ENCODE results near the gene ARAP1.
A peak's percentile ranks its signal among the peaks of the same experiment; 100 is the strongest.

The ARAP1 gene

DNA sequence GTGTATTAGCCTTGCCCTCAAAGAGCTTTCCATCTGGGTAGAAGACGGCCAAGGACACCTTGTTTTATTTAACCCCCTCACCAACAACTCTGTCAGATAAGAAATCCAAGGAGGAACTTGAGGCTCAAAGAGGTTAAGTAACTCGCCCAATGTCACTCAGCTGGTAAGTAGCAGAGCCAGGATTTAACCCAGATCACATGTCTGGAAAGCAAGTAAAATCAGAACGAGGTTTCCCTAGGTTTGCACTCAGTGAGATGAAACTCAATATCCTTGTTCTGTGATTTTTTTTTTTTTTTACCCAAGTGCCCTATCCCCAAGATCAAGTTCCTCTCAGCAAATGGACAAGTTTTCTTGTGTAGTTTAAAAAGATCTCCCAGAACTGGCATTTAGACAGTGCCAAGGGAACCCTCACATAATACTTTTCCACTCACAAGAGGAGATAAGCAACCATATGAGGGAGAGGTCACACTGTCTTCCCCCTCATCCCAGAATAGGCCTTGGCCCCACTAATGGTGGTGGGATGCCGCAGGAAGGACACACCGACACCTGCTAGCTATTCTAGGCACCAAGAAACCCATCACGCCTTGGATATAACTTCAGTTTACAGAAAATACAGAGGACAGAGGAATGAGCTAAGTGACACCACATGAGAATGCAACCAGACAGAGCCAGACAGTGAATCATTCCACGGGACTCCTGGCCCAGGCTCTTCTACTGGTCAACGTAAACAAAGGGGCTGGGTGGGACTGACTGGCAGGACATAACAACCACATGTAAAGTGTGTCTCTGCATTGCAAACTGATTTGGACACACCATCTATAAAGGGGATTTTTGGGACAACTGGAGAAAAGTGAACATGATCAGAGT, 8.6 kb upstream of the ARAP1 start:
- no peak for DNase-seq

DNA sequence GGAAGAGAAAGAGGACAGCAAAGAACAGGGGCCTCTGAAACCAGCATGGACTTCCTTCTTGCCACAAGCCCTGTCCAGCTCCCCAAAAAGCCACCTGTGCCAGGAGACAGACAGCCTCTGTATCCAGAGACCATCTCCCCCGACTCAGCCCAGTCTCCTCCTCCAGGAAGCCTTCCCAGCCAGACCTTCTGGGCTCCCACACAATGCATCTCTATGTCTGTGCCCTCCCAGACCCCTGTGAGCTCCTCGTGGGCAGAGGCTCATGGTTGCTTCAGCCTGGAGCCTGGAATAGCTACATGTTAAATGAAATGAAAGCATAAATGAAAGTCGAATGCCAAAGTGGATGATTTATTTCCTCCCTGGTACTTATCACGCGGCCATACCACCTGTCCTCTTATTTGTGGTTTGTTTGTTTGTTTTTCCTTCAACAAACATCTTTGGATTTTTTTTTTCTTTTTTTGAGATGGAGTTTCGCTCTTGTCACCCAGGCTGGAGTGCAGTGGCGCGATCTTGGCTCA, 7.3 kb upstream of the ARAP1 start:
- no peak for DNase-seq

DNA sequence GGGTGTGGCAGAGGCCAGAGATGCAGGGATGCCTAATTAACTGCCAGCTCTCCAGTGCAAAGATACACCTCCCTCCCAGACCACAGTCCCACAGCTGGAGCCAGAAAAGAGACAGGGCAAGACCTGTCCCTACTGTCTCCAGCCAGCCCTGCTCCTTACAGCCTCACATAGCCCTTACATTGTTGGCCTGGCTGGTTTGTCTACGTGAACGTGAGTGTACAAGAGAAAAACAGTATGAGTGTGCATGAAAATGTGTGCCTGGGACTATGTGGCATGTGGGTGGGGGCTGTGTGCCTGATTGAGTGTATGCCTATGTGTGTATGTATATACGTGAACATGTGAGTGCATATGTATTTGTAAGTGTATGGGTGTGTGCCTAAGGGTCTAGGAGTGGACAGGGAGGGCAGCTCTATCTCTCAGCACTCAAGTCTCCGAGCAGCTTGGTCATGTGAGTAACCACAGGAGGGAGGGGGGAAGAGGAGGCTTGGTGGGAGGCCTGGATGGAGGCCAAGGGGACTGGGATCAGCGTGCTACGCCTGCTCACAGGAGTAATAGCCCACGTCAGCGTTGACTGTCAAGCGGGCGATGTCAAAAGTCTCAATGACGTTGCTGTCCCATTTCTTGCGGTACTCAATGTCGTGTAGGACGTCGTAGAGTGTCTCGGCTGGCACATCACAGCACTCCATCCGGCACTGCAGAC, 6.6 kb upstream of the ARAP1 start:
- DNase-seq = no peak

DNA sequence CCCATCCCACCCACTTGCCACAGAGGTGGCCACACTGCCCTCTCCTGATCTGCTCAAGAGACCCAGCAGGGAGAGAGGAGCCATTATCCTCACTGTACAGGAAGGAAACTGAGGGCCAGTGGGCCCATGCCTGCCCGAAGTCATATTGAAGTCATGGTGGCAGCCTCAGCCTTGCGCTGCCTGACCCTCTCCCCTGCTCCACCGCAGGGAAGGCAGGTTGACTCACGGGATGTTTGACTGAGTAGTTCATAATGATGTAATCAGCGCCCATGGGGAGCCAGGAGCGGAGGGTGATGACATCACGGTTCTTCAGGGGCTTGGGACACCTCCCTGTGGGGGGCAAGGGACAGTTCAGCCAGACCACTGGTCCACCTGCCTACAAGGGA, 6.1 kb upstream of the ARAP1 start:
- no peak for DNase-seq

DNA sequence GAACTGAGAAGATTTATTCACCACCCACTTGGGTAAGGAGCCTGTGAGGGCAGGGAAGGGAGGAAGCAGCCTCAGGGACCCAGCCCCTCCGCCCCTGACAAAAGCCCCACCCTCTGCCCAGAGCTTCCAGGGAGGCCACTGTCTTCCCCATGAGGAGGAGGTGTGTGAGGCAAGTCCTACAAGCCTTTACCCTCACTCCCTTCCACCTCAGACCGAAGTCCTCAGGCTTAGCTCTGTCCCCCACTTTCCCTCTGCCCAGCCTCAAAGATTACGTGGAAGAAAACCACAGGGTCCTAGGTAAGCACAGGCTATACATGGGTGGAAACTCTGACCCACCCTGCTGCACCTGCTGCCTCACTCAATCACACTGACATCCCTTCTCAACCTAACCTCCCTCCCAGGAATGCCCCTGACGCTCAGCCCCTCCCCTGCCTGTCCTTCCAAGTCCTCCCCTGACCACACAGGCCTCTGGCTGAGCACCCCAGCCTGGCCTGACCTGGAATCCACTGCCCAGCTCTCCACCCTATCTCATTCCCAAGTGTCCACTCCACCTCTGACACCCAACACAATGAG, 3.6 kb upstream of the ARAP1 start:
- DNase-seq = no peak

DNA sequence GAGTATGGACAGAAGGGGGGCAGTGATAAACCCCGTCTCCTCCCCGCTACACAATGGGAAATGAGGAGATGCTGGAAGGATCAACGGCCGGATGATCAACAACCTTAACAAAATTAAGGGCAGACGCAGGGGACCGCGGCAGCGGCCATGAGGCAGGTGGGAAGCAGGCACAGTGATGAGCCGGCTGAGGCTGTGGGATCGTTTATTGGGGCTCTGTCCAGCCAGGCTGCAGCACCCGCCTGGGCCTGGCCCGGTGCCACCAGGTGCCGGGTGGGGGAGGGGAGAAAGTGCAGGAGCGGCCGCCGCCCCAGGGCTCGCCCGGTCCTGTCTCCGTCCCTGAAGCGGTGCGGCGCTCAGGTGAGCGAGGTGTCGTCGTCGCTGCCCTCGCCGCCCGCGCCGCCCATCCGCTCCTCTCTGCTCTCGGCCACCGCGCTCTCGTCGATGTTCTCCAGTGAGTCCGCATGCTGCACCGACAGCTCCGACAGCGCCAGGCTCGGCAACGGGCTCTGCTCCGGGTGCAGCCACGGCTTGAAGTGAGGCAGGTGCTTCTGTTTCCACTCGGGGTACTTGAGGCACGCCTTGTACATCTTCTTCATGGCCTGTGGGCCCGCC, 2.4 kb upstream of the ARAP1 start:
- DNase-seq = no peak

DNA sequence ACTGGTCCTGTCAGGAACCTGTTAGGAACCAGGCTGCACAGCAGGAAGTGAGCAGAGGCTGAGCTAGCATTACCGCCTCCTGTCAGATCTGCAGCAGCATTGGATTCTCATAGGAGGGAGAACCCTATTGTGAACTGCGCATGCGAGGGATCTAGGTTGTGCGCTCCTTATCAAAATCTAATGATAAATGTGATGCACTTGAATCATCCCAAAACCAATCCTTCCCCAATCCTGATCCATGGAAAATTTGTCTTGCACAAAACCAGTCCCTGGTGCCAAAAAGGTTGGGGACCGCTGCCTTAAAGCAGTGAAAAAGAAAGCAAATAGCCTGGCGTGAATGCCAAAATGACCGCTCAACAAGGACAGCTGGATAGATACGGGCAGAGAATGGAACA, 1.9 kb upstream of the ARAP1 start:
- DNase-seq = no peak

DNA sequence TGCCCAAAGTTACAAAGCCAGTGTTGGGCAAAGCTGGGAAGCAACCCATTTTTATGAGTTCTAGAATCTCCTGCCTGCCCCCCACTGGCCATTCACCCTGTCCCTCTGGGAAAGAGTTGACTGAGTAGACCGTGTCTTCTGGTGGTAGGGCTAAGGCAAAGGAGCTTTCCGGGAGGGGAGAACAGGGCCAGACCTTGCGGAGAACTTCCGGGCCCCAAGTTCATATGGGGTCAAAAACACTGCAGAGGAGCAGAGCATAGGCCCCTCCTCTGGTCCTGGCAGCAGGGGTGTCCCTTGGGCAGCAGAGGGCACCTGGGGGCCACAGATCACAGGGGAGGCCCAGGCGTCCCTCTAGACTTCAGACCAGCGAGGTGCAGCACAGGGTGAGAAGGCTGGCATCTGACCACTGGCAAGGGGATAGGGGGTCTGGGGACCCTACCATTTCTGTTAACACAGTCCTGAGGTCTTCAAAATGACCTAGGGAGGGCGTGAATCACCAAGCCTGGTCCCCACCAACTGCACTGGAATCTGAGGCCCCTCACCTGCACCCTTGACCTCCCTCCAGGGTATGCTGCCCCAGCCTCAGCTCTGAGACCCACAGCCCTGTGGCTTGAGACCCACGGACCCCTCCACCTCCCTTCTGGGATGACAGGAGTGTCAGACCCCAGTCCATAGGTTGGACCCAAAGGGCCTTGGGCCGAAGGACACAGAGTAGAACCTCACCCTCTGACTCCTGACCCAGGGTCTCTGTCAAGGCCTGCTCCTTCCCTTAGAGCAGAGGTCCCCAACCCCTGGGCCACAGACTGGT, 1.3 kb upstream of the ARAP1 start:
- DNase-seq = no peak

DNA sequence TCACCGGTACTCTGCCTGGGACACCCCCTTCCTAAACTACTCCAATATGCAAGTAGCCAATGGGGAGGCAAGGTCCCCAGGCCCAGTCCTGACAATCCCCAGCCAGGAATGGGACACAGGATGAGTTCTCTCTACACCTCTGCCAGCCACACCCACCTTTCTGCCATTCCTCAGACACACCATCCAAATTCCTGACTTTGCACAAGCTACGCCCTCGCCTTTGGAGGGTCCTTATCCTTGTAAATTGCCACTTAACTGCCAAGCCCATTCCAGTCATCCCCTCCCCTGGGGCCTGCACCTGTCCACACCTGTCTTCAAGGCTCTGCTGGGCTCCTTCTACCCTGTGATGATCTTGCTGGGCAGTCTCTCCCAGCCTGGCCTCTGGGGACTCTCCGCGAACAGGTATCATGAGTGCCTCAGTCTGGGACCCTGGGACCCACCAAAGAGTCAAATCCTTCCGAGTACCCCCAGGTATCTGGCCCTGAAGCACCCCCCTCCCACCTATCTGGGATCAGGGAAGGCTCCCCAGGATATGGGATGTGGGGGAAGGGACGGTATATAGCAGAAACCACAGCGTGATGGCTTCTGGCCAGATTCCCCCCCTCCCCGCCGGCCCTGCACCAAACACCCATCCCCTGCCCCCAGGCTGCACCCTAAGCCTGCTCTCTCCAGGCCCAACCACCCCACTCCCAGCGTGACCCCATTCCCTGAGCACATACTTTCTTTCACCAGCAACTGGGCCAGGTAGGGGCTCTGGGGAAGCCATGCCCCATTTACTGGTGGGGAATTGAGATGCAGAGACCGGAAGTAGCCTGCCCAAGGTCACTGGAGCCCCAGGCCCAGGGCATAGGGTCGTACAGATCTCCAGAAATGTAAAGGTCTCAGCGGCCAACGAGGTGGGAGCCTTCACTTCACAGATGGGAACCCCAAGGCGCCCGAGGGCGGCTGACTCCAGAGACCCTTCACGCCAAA, 806 bp downstream of the ARAP1 start:
- DNase-seq = no peak

DNA sequence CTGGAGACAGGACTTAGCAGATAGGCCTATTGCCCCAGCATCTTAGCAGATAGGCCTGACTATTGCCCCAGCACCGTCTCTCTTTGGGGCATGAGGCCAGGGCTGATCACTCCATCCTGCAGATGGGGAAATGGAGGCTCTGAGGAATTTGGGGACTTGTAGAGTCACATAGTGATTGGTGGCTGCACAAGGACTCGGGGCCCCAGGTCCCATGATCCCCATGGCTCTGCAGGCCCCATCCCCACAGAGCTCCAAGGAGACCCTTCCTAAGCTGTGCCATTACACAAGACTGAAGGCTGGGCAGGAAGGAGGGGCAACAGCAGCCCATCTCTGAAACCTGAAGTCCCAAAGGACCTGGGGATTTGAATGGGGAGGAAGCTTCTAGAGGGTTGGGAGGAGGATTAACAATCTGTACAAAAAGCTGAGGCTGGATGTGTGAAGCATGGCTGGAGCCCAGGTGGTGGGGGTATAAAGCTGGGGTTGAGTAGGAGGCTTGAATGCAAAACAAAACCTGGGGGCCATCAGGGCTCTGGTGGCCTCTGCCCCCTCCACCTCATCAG, 1.6 kb downstream of the ARAP1 start:
- DNase-seq = no peak

DNA sequence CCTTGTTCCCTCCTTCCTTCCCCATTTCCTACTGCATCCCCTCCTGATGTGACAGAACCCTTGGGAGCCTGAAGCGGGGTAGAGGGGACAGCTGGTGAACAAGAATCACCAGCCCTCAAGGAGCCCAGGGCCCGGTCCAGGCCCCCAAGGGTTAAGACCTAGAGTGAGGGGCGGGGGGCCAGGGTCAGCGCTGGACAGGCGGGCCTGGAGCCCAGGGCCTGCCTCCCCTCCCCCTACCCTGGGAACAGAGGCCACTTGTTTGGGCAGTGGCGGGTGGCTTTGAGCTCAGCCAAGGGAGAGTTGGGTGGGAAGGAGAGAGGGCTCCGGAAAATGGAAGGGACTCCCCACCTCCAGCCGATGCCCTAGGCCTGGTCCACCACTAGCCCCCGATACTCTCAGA, 2.1 kb downstream of the ARAP1 start:
- no peak for DNase-seq

DNA sequence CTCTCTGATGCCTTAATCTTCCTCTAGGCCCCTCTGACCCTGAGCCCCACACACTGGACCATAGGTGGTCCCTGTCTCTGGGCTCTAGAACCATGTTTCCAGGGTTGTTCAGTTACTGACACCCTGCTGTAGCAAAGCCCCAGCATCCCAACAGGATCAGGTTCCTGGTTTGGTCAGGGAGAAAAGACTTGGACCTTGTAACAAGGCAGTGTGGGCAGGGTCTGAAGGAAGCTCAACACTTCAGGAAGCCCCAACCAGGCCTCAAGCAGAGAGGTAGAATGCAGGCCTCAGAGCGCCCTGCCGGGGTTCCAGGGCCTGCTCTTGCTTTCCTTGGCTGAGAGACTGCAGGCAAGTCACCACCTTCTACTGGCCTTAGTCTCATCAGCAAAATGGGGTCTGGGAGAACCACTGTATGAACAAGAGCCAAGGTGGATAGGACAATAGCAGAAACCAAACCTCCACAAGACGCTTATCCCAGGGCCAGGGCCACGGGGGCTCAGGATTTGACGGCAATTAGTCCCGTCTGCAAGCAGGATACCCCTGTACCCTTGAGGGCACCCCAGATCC, 4.8 kb downstream of the ARAP1 start:
- DNase-seq = no peak

DNA sequence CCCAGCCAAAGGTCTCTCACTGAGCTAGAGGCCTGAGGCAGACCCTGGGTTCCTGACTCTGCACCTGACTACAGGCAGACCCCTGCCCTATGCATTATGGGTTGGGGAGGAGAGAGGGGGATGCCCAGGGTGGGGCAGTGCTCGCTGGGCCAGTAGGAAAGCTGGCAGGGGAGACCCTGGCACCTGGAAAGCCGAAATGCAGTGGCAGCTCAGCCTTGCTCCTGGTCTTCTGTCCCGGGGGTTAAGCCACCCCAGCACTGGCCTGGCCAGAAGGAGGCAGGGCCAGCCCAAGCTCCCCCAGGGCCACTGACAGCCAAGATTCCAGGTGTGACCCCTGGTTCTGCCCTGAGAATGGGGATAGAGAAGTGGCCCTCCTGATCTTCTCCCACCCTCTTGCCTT, 5.4 kb downstream of the ARAP1 start:
- DNase-seq = no peak

DNA sequence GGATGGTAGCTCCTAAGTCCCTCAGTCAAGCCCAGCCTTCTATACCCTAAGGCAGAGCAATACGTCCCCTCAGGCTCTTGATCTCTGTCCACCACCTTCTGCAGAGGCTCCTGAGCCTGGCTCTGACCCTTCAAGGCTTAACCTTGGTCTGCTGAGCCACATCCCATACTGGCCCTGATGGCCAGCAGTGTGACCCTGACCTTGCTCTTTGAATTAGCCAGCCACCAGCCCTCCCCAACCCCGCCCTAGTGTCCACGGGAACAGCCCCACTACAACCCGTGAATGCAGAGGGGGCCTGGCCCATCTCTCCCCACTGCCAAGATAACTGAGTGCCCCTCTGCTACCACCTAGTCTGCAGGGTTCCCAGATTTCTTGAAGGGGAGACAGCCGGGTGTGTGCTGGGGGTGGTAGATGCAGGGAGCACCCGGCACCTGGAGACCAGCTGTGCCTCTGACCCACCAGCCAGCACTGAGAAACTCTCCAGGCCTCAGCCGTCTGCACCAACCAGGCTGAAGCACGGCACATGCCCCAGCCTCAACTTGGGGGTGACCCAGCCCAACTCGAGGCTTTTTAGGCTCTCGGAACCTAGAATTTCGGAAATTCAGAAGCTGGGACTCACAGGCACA, 6.2 kb downstream of the ARAP1 start:
- DNase-seq = no peak

DNA sequence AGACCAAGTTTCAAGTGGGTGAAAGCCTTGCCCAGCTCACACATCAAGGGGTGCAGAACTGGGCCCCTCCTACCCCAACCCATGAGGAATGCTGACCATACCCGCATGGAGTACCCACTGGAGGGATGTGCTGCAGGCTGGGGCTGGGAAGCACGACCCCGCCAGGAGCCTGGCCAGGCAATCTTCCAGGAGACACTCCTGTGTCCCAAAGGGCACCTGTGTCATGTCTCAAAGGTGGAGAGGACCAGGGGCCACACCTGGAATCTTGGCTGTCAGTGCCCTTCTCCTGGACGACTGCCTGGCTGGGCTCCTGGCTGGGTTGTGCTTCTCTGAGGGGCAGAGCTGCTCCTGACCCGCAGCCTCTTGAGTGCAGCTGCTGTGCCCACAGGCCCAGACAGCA, 6.7 kb downstream of the ARAP1 start:
- DNase-seq = no peak

DNA sequence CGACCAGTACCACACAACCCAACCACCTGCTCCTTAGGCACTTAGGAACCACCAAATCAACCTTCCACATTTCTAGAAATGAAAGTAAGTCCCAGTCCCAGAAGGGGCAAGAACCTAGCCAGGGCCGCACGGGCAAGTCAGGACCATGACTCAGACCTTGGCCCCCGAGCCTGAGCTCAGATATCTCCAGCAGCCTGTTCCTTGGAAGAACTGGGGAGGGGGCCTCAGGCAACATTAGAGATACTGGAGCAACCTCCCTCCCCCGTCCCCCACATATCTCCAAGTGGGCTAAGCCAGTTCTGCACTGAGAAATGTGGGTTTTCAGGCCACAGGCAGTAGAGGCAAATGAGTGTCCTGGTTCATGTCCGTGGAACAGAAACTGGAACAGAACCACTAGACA, 7.7 kb downstream of the ARAP1 start:
- DNase-seq = no peak

DNA sequence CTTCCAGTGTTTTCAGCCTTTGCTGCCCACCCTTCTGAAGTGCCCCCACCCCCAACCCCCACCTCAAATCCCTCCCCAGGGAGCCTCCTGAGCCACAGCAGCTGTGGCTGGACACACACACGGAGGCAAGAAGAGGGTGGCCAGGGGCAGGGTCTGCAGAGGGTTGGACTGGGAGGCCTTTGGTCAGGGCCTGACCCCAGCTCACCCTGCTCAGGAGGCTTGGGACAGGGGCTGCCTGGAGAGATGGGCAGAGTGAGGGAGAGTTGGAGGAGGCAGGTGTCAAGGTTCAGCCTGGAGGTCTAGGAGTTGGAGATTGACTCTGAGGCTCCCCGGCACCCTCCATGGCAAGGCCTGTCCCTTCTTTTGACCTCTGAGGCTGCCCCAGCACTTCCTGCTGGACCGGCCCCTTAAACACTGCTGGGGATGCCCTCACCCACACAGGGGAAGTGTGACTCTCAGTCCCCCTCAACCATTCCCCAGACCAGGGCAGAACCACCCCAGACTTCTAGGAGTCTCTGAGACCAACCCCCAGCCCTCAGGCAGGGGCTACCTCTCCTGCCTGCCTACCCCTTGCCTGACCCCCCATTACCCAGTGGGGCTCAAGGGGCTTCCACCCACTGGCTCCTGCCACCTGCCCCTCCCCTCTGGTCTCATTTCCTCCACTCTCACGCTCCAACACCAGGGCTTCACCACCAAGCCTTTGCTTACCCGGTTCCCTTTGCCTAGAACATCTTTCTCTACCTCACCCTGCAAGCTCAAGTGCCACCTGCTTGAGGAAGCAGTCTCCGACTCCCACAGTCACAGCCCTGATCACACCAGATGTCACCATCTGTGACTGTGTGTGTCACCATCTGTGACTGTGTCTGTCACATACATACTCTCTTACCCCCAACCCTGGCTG, 8.6 kb downstream of the ARAP1 start:
- peak; percentile 28 to 78 for DNase-seq

DNA sequence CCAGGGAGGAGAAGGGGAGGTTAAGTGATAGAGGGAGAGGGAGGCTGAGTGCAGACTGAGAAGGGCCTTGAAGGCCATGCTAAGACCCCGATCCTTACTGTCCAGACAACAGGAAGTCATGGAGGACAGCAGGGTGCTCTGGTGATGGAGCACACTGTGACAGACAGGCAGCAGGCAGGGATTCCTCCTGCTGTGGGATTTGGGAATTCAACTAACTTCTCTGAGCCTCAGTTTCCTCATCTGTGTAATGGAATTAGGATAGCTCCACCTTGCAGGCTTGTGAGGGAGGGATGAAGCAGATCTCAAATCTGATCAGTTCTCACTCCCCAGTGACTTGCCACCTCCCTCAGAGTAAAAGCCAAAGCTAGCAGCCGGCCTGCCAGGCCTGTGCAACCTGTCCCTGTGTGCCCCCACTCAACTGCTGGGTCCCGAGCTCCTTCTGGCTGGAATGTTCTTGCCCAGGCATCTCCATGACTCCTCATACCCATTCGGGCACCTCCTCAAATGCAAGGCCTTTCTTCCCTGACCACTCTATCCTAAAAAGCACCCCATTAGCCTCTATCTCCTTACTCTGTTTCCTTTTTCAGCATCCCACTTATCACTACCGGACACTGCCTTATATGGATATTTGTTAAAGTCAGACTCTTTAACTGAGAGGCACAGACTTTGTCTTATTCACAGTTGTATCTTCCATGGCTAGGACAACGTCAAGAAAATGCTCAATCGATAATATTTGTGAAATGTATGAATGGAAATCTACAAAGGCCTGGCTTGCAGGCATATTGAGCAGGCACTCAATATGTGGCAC, 9.5 kb downstream of the ARAP1 start:
- DNase-seq = no peak
